ENCODE results near the gene CPOX.

Gene CPOX

DNA sequence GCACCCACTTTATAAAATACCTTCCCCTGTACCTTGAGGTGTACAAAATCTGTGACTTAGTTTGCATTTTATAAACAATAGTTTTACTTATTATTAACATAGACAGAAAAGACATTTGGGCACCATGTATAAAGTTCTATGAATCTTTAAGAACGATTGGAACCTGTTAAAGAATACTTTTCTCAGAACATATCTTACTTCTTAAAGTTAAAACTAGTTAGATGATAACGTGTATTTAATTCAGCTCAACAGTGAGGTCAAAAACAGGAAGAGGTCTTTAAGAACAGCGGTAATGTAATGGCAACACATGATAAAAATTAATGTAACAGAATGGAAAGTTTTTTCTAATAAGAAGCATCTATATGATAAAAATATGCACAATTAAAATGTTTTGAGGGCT, 25.0 kb downstream of the CPOX start:
- Histone ChIP-seq H3F3A (ENCODE audit: insufficient read depth, low read length) (peaks cover 2% of the 10 kb centered on the region; the same call in 1 of the 2 replicates), H3K27me3 (replicated peaks; ENCODE audit: insufficient read depth, low read length) (no peaks in the 10 kb centered on the region), H3K4me1 (ENCODE audit: low read length) (peaks cover 14% of the 10 kb centered on the region), H3K4me2 (ENCODE audit: low read depth, low read length) (no peak overlapping the region), H3K9me3 (replicated peaks; ENCODE audit: insufficient read depth, low read length) (no peaks in the 10 kb centered on the region), H3K4me3 (ENCODE audit: low read length) (no peak overlapping the region), H3K27ac (ENCODE audit: low read length) (no peak overlapping the region), H4K20me1 (ENCODE audit: insufficient read depth, low read length) (no peaks in the 10 kb centered on the region), H3K9ac (ENCODE audit: low read length) (no peak overlapping the region), H3K9me2 (replicated peaks; ENCODE audit: insufficient read depth, low read length) (no peaks in the 10 kb centered on the region), H3K36me3 (replicated peaks; ENCODE audit: insufficient read depth, low read length) (no peaks in the 10 kb centered on the region), H3K79me2 (ENCODE audit: low read length) (no peaks in the 10 kb centered on the region), H2AFZ (ENCODE audit: low read length) (no peak overlapping the region)
- no peak for TF ChIP-seq EZH2phosphoT487 (IDR thresholded peaks at IDR 0.05; ENCODE audit: low read length)
- DNase-seq = no peak

DNA sequence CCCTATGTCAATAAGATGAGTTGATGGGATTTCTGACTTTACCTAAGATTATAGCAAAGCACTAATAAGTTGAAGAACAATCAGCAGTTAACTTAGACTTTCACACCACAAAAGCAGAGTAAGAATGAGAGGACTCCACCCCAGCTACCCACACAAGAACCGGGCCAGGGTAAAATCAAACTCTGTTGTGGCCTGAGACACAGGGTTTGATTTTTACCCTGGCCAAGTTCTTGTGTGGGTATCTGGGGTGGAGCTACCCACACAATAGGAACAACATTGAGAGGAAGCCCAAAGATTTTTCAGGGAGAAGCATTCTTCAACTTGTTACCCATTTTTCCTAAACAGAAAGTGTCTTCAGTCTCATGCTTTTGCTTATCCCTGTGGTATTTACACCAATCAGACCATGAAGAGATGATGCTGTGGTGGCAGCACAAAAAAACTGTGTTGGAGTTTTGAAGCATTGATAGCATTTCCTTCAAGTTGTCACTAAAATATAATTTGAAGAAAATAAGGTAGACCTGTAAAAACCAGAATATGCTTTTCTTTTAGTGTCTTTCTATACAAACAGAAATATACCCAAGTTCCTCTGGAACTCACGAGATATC, 25.6 kb downstream of the CPOX start:
- no peak overlapping the region for H3K27ac ChIP-seq (ENCODE audit: low read length)
- TF ChIP-seq CTCF (IDR thresholded peaks at IDR 0.05; ENCODE audit: low read length) = no peak
- TF ChIP-seq EZH2 (optimal IDR thresholded peaks at IDR 0.05; ENCODE audit: low read depth, low read length) = no peak
- no peak for TF ChIP-seq EZH2phosphoT487 (IDR thresholded peaks at IDR 0.05; ENCODE audit: low read length)
- no peaks in the 10 kb centered on the region for H3K9me3 ChIP-seq (replicated peaks; ENCODE audit: insufficient read depth, low read length)
- H3K79me2 ChIP-seq (ENCODE audit: low read length) = no peaks in the 10 kb centered on the region
- H3K4me2 ChIP-seq (ENCODE audit: low read depth, low read length) = no peak overlapping the region
- no peaks in the 10 kb centered on the region for H3K9me2 ChIP-seq (replicated peaks; ENCODE audit: insufficient read depth, low read length)
- no peaks in the 10 kb centered on the region for H4K20me1 ChIP-seq (ENCODE audit: insufficient read depth, low read length)
- peaks cover 4% of the 10 kb centered on the region; the same call in 1 of the 2 replicates for H3F3A ChIP-seq (ENCODE audit: insufficient read depth, low read length)
- H3K27me3 ChIP-seq (replicated peaks; ENCODE audit: insufficient read depth, low read length) = no peaks in the 10 kb centered on the region
- DNase-seq = no peak
- no peak overlapping the region for H3K4me3 ChIP-seq (ENCODE audit: low read length)
- H2AFZ ChIP-seq (ENCODE audit: low read length) = no peak overlapping the region
- H3K4me1 ChIP-seq (ENCODE audit: low read length) = peaks cover 18% of the 10 kb centered on the region
- H3K9ac ChIP-seq (ENCODE audit: low read length) = no peak overlapping the region
- H3K36me3 ChIP-seq (replicated peaks; ENCODE audit: insufficient read depth, low read length) = no peaks in the 10 kb centered on the region

- Histone ChIP-seq H3F3A (ENCODE audit: insufficient read depth, low read length) (peaks cover 4% of the 10 kb centered on the region; the same call in 1 of the 2 replicates), H4K20me1 (ENCODE audit: insufficient read depth, low read length) (no peaks in the 10 kb centered on the region), H3K4me1 (ENCODE audit: low read length) (peaks cover 27% of the 10 kb centered on the region), H3K9me3 (replicated peaks; ENCODE audit: insufficient read depth, low read length) (no peaks in the 10 kb centered on the region), H3K27ac (ENCODE audit: low read length) (no peak overlapping the region), H3K79me2 (ENCODE audit: low read length) (no peaks in the 10 kb centered on the region), H3K36me3 (replicated peaks; ENCODE audit: insufficient read depth, low read length) (no peaks in the 10 kb centered on the region), H2AFZ (ENCODE audit: low read length) (no peak overlapping the region), H3K27me3 (replicated peaks; ENCODE audit: insufficient read depth, low read length) (no peaks in the 10 kb centered on the region), H3K9ac (ENCODE audit: low read length) (no peak overlapping the region), H3K4me2 (ENCODE audit: low read depth, low read length) (no peak overlapping the region), H3K4me3 (ENCODE audit: low read length) (no peak overlapping the region), H3K9me2 (replicated peaks; ENCODE audit: insufficient read depth, low read length) (no peaks in the 10 kb centered on the region)
- no peak for DNase-seq
- TF ChIP-seq CTCF (IDR thresholded peaks at IDR 0.05; ENCODE audit: low read length) = no peak
- no peak for TF ChIP-seq EZH2 (optimal IDR thresholded peaks at IDR 0.05; ENCODE audit: low read depth, low read length)
- no peak for TF ChIP-seq EZH2phosphoT487 (IDR thresholded peaks at IDR 0.05; ENCODE audit: low read length)
These were observed 27.6 kb downstream of the CPOX start for GRCh38 chr3:98565843-98566242.

DNA sequence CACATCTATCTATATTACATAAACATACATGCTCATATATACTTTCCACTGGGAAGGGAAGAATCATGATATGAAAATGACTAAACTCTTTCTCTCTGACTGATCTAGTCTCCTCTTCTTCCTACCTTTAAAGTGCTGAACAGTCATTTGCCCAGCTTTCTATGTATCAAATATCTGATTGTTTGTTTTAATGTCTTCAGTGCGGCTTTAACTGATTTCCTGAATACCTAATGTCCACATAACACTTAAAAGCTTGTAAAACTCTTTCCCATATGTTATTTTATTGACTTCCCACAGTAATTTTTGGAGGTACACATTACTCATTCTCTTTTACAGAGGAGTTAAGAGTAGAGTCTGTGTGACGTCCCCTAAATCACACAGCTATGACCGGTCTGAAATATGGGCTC, 28.2 kb downstream of the CPOX start:
- no peak overlapping the region for H3K27ac ChIP-seq (ENCODE audit: low read length)
- no peak overlapping the region for H3K4me3 ChIP-seq (ENCODE audit: low read length)
- no peaks in the 10 kb centered on the region for H3K9me3 ChIP-seq (replicated peaks; ENCODE audit: insufficient read depth, low read length)
- H3K27me3 ChIP-seq (replicated peaks; ENCODE audit: insufficient read depth, low read length) = no peaks in the 10 kb centered on the region
- H3K4me2 ChIP-seq (ENCODE audit: low read depth, low read length) = no peak overlapping the region
- H3K79me2 ChIP-seq (ENCODE audit: low read length) = no peaks in the 10 kb centered on the region
- H3K36me3 ChIP-seq (replicated peaks; ENCODE audit: insufficient read depth, low read length) = no peaks in the 10 kb centered on the region
- TF ChIP-seq CTCF (IDR thresholded peaks at IDR 0.05; ENCODE audit: low read length) (no peak), EZH2 (optimal IDR thresholded peaks at IDR 0.05; ENCODE audit: low read depth, low read length) (no peak), EZH2phosphoT487 (IDR thresholded peaks at IDR 0.05; ENCODE audit: low read length) (no peak)
- no peaks in the 10 kb centered on the region for H3K9me2 ChIP-seq (replicated peaks; ENCODE audit: insufficient read depth, low read length)
- no peak for DNase-seq
- H3K9ac ChIP-seq (ENCODE audit: low read length) = no peak overlapping the region
- H3K4me1 ChIP-seq (ENCODE audit: low read length) = peaks cover 27% of the 10 kb centered on the region
- no peak overlapping the region for H2AFZ ChIP-seq (ENCODE audit: low read length)
- peaks cover 4% of the 10 kb centered on the region; the same call in 1 of the 2 replicates for H3F3A ChIP-seq (ENCODE audit: insufficient read depth, low read length)
- H4K20me1 ChIP-seq (ENCODE audit: insufficient read depth, low read length) = no peaks in the 10 kb centered on the region
